A673 (cell line): ENCODE data around the gene KIF5C. TPM values are rescaled to one million over a fixed set of nuclear protein-coding genes. Genes with fewer than 3 reads are reported as not detected.

ENCODE experiments used
- BruUV-seq: library from RNA; stranded (reverse); fragments of 400-500 nt; replicated peaks from 2 replicates; lab custom pipeline; 2021; lab: Mats Ljungman, UMichigan
- CTCF ChIA-PET: fragments of 300-600 bp; sonication (Branson Sonifier 250); formaldehyde crosslinking; loops from one replicate; lab custom pipeline; 2022; ENCODE audit warnings: antibody characterized with exemption; lab: Charles Lee
- POLR2A ChIA-PET: fragments of 300-600 bp; sonication (Branson Sonifier 250); formaldehyde crosslinking; loops from one replicate; lab custom pipeline; 2022; ENCODE audit warnings: antibody characterized with exemption; ENCODE audit not compliant: low non-redundant PET; lab: Charles Lee
- DNase-seq: peaks from one replicate; pipeline ENCODE4 v3.0.0-alpha.2; 2015; ENCODE audit warnings: low spot score
- H3K27ac ChIP-seq: fragments of 200-600 bp; sonication (generic); 2 replicates; pipeline ENCODE4 v1.5.1; 2016; ENCODE audit warnings: mixed run types, low read depth, mild to moderate bottlenecking, mixed read lengths, antibody characterized with exemption, low read length; ENCODE audit not compliant: poor library complexity, severe bottlenecking
- H3K27me3 ChIP-seq: fragments of 200-600 bp; sonication (generic); replicated peaks from 2 replicates; pipeline ENCODE4 v1.6.1; 2017; ENCODE audit warnings: mixed run types, low read depth, mild to moderate bottlenecking, mixed read lengths, antibody characterized with exemption, low read length; ENCODE audit not compliant: insufficient read depth, poor library complexity
- H3K36me3 ChIP-seq: fragments of 200-600 bp; sonication (generic); 2 replicates; pipeline ENCODE4 v1.6.1; 2016; ENCODE audit warnings: mixed run types, mild to moderate bottlenecking, mixed read lengths, antibody characterized with exemption, low read length; ENCODE audit not compliant: insufficient read depth, poor library complexity, severe bottlenecking
- H3K4me1 ChIP-seq: fragments of 200-600 bp; sonication (generic); 2 replicates; pipeline ENCODE4 v1.6.1; 2017; ENCODE audit warnings: mixed run types, mild to moderate bottlenecking, mixed read lengths, antibody characterized with exemption, low read length; ENCODE audit not compliant: insufficient read depth, poor library complexity, severe bottlenecking
- H3K4me3 ChIP-seq: fragments of 200-600 bp; sonication (generic); 2 replicates; pipeline ENCODE4 v1.5.1; 2016; ENCODE audit warnings: low read depth, mixed run types, mild to moderate bottlenecking, mixed read lengths, low read length; ENCODE audit not compliant: poor library complexity, severe bottlenecking
- H3K9me3 ChIP-seq: fragments of 200-600 bp; sonication (generic); 2 replicates; pipeline ENCODE4 v1.6.1; 2016; ENCODE audit warnings: mixed run types, low read depth, mild to moderate bottlenecking, mixed read lengths, antibody characterized with exemption, low read length; ENCODE audit not compliant: poor library complexity, severe bottlenecking
- CTCF ChIP-seq: fragments of 300-800, 200-600 bp; sonication (generic); conservative IDR thresholded peaks from 2 replicates; pipeline ENCODE4 v1.5.1; 2017; ENCODE audit warnings: low read depth, mild to moderate bottlenecking, antibody characterized with exemption, low read length, moderate library complexity, mixed read lengths
- EZH2 ChIP-seq: fragments of 200-600 bp; sonication (generic); IDR thresholded peaks from 2 replicates; pipeline ENCODE4 v1.6.1; 2017; ENCODE audit warnings: borderline replicate concordance, low read depth, mild to moderate bottlenecking, mixed read lengths, antibody characterized with exemption, low read length; ENCODE audit not compliant: poor library complexity, severe bottlenecking
- intact Hi-C: fragments of 100-400 bp; cut with micrococcal nuclease; formaldehyde crosslinking; loops from one replicate; pipeline ENCODE4 v1.10.0; 2022; ENCODE audit not compliant: unreplicated experiment
- total RNA-seq: library from RNA; stranded (reverse); gene quantifications from 2 replicates; pipeline ENCODE4 v1.2.3, GENCODE V29; 2021

The KIF5C gene
- total RNA-seq, 1 experiment from 2014 or later: 0.58 TPM

GRCh38 chr2:148992448-148992847 is 117.4 kb downstream of the KIF5C start:
- POLR2A ChIA-PET: no interaction called here
- Histone ChIP-seq H3K27ac (no peak overlapping the region), H3K9me3 (no peaks in the 10 kb centered on the region), H3K27me3 (no peaks in the 10 kb centered on the region), H3K4me3 (no peak overlapping the region), H3K36me3 (no peaks in the 10 kb centered on the region), H3K4me1 (no peaks in the 10 kb centered on the region)
- no TSS peak for BruUV-seq
- no peak for DNase-seq
- CTCF ChIA-PET: interaction anchor here (1.2 kb wide), 1 partner anchor 25 kb away, joined by 5 read pairs; no protein-coding TSS in a partner anchor
- intact Hi-C loops: loop anchor here (5.0 kb wide), 4 partner anchors 65 to 1055 kb away; no protein-coding TSS in a partner anchor
- TF ChIP-seq EZH2 (no peak), CTCF (no peak)

- Histone ChIP-seq H3K27me3 (no peaks in the 10 kb centered on the region), H3K4me3 (no peak overlapping the region), H3K9me3 (no peaks in the 10 kb centered on the region), H3K4me1 (no peaks in the 10 kb centered on the region), H3K27ac (no peak overlapping the region), H3K36me3 (no peaks in the 10 kb centered on the region)
- ChIA-PET POLR2A (no interaction called here), CTCF (no interaction called here)
- no peak for DNase-seq
- no peak for TF ChIP-seq CTCF
- TF ChIP-seq EZH2: no peak
- no TSS peak for BruUV-seq
- intact Hi-C loops: loop anchor here (5.0 kb wide), 4 partner anchors 66 to 1056 kb away; no protein-coding TSS in a partner anchor
Observed at GRCh38 chr2:148993351-148993750, 118.3 kb downstream of the KIF5C start.

GRCh38 chr2:148994341-148994740 is 119.3 kb downstream of the KIF5C start:
- BruUV-seq: no TSS peak
- H3K36me3 ChIP-seq: no peaks in the 10 kb centered on the region
- CTCF ChIA-PET: no interaction called here
- H3K27me3 ChIP-seq: no peaks in the 10 kb centered on the region
- DNase-seq: no peak
- H3K4me3 ChIP-seq: no peak overlapping the region
- no peaks in the 10 kb centered on the region for H3K4me1 ChIP-seq
- intact Hi-C loops: loop anchor here (5.0 kb wide), 4 partner anchors 67 to 1057 kb away; no protein-coding TSS in a partner anchor
- TF ChIP-seq EZH2 (no peak), CTCF (no peak)
- no peak overlapping the region for H3K27ac ChIP-seq
- no peaks in the 10 kb centered on the region for H3K9me3 ChIP-seq
- POLR2A ChIA-PET: no interaction called here
